Left lung (tissue), 10 donors: ENCODE results near the gene RTCA. TPM values are rescaled to one million over a fixed set of nuclear protein-coding genes. Genes with fewer than 3 reads are reported as not detected.

Experiments
- ATAC-seq: fragments of 200-7000 bp; cut with Tn5 transposase; one replicate; pipeline ENCODE4 v1.9.1; 2020; ENCODE audit warnings: moderate library complexity
- DNase-seq, 4 donors: peaks; one replicate each; pipeline ENCODE4 v3.0.0-alpha.2; 2013 to 2020
- H3K27ac ChIP-seq, 2 donors: fragments of 200-600 bp; sonication (generic) in 1 of 2; one replicate each; pipeline versions ENCODE4 v1.5.0 to v1.8.0; 2020 to 2021
- H3K27me3 ChIP-seq, 2 donors: fragments of 200-600 bp; sonication (generic) in 1 of 2; one replicate each; pipeline versions ENCODE4 v1.5.0 to v1.8.0; 2020 to 2021
- H3K36me3 ChIP-seq, 2 donors: fragments of 200-600 bp; sonication (generic) in 1 of 2; one replicate each; pipeline versions ENCODE4 v1.5.0 to v1.8.0; 2020 to 2021
- H3K4me1 ChIP-seq, 2 donors: fragments of 200-600 bp; one replicate each; pipeline ENCODE4 v1.8.0; 2021
- H3K4me3 ChIP-seq, 2 donors: fragments of 200-600 bp; sonication (generic) in 1 of 2; one replicate each; pipeline versions ENCODE4 v1.5.0 to v1.8.0; 2020 to 2021; ENCODE audit warnings: mild to moderate bottlenecking in 1 of 2
- H3K9me3 ChIP-seq, 2 donors: fragments of 200-600 bp; sonication (generic) in 1 of 2; one replicate each; pipeline versions ENCODE4 v1.5.0 to v1.8.0; 2020 to 2021
- CTCF ChIP-seq, 2 donors: fragments of 200-600 bp; sonication (generic) in 1 of 2; IDR thresholded peaks; one replicate each; pipeline versions ENCODE4 v1.5.0 to v1.8.0; 2021; ENCODE audit warnings: antibody characterized with exemption in 2 of 2
- intact Hi-C, 2 donors: fragments of 100-400 bp; cut with DNase I; formaldehyde crosslinking; loops; one replicate each; pipeline versions ENCODE4 v1.11.2 to v1.14.2; 2022
- polyA plus RNA-seq, 6 donors: library from polyadenylated mRNA; unstranded; fragments of 120-200 nt; gene quantifications; one replicate each; pipeline ENCODE4 v1.2.1, GENCODE V29; 2013; ENCODE audit not compliant: insufficient read length in 6 of 6
- total RNA-seq, 2 donors: library from RNA; stranded (reverse); fragmentation: NEBNext Ultra II Directional; extraction: Animal tissue kit (Norgen Biotek cat#: 25700); gene quantifications; one replicate each; pipeline ENCODE4 v1.2.1, GENCODE V29; 2021
- donor health status: DM: no; HTN: yes; CAD: no.
- donor health status: DM: no; HTN: no; CAD: no.

RTCA gene
- total and polyA plus RNA-seq, 8 donors: 26.7 to 38.7 (median 31.3) TPM

GRCh38 chr1:100266741-100267140 lies 725 bp downstream of the RTCA start:
- no peaks in the 10 kb centered on the region for H3K9me3 ChIP-seq
- peak overlapping the region; percentile 68 to 90 for H3K4me3 ChIP-seq
- peaks cover 20 to 34% of the 10 kb centered on the region in 2 donors for H3K4me1 ChIP-seq
- H3K27me3 ChIP-seq: no peaks in the 10 kb centered on the region
- H3K36me3 ChIP-seq: peaks cover 0 to 45% of the 10 kb centered on the region in 2 donors
- H3K27ac ChIP-seq: peak overlapping the region; percentile 88 to 89
- no peak for TF ChIP-seq CTCF (IDR thresholded peaks at IDR 0.05)
- ATAC-seq (peak; percentile 73), DNase-seq (peak in 2 of 4 donors; percentile 3 to 15)
- intact Hi-C loops: no loop called here

- peak overlapping the region; percentile 68 to 90 for H3K4me3 ChIP-seq
- no peak for TF ChIP-seq CTCF (IDR thresholded peaks at IDR 0.05)
- intact Hi-C loops: no loop called here
- peaks cover 0 to 51% of the 10 kb centered on the region in 2 donors for H3K36me3 ChIP-seq
- H3K27ac ChIP-seq: peak overlapping the region in 1 of 2 donors; percentile 89
- peaks cover 20 to 34% of the 10 kb centered on the region in 2 donors for H3K4me1 ChIP-seq
- no peak for DNase-seq
- no peaks in the 10 kb centered on the region for H3K9me3 ChIP-seq
- no peak for ATAC-seq
- no peaks in the 10 kb centered on the region for H3K27me3 ChIP-seq
These were observed 1.3 kb downstream of the RTCA start for GRCh38 chr1:100267284-100267683.

- H3K4me1 ChIP-seq: peaks cover 20 to 34% of the 10 kb centered on the region in 2 donors
- no peaks in the 10 kb centered on the region for H3K27me3 ChIP-seq
- no peak overlapping the region for H3K4me3 ChIP-seq
- TF ChIP-seq CTCF (IDR thresholded peaks at IDR 0.05): no peak
- peaks cover 0 to 60% of the 10 kb centered on the region in 2 donors for H3K36me3 ChIP-seq
- no peak overlapping the region for H3K27ac ChIP-seq
- ATAC-seq (no peak), DNase-seq (no peak)
- intact Hi-C loops: no loop called here
- no peaks in the 10 kb centered on the region for H3K9me3 ChIP-seq
These were observed 2.2 kb downstream of the RTCA start for GRCh38 chr1:100268202-100268601.

GRCh38 chr1:100277866-100278265 lies 11.8 kb downstream of the RTCA start:
- H3K27ac ChIP-seq: no peak overlapping the region
- no peaks in the 10 kb centered on the region for H3K27me3 ChIP-seq
- no peaks in the 10 kb centered on the region for H3K9me3 ChIP-seq
- TF ChIP-seq CTCF (IDR thresholded peaks at IDR 0.05): no peak
- ATAC-seq (no peak), DNase-seq (no peak)
- peaks cover 0 to 100% of the 10 kb centered on the region in 2 donors for H3K36me3 ChIP-seq
- no peak overlapping the region for H3K4me3 ChIP-seq
- intact Hi-C loops: no loop called here
- no peaks in the 10 kb centered on the region for H3K4me1 ChIP-seq

- peaks cover 1 to 100% of the 10 kb centered on the region in 2 donors for H3K36me3 ChIP-seq
- H3K27me3 ChIP-seq: no peaks in the 10 kb centered on the region
- intact Hi-C loops: no loop called here
- H3K9me3 ChIP-seq: no peaks in the 10 kb centered on the region
- H3K4me1 ChIP-seq: no peaks in the 10 kb centered on the region
- DNase-seq (no peak), ATAC-seq (no peak)
- TF ChIP-seq CTCF (IDR thresholded peaks at IDR 0.05): no peak
- no peak overlapping the region for H3K4me3 ChIP-seq
- H3K27ac ChIP-seq: no peak overlapping the region
These were observed 13.4 kb downstream of the RTCA start for GRCh38 chr1:100279358-100279923.
